Cardiac septum (tissue), 1 donor: ENCODE measurements around the gene CNTNAP1. TPM values are rescaled to one million over a fixed set of nuclear protein-coding genes. Genes with fewer than 3 reads are reported as not detected.

ENCODE experiments used
- DNase-seq: peaks from one replicate; pipeline ENCODE4 v3.0.0-alpha.2; 2020; ENCODE audit warnings: low spot score
- intact Hi-C: fragments of 100-400 bp; cut with DNase I; formaldehyde crosslinking; loops from one replicate; pipeline ENCODE4 v1.14.0; 2022
- total RNA-seq: library from RNA; stranded (reverse); fragmentation: NEBNext Ultra II Directional; extraction: Animal tissue kit (Norgen Biotek cat#: 25700); gene quantifications from one replicate; pipeline ENCODE4 v1.2.1, GENCODE V29; 2021
- donor health status: DM: no; HTN: no; CAD: no.

Gene CNTNAP1
- total RNA-seq, 1 donor from 2014 or later, result 7.0 TPM

DNA sequence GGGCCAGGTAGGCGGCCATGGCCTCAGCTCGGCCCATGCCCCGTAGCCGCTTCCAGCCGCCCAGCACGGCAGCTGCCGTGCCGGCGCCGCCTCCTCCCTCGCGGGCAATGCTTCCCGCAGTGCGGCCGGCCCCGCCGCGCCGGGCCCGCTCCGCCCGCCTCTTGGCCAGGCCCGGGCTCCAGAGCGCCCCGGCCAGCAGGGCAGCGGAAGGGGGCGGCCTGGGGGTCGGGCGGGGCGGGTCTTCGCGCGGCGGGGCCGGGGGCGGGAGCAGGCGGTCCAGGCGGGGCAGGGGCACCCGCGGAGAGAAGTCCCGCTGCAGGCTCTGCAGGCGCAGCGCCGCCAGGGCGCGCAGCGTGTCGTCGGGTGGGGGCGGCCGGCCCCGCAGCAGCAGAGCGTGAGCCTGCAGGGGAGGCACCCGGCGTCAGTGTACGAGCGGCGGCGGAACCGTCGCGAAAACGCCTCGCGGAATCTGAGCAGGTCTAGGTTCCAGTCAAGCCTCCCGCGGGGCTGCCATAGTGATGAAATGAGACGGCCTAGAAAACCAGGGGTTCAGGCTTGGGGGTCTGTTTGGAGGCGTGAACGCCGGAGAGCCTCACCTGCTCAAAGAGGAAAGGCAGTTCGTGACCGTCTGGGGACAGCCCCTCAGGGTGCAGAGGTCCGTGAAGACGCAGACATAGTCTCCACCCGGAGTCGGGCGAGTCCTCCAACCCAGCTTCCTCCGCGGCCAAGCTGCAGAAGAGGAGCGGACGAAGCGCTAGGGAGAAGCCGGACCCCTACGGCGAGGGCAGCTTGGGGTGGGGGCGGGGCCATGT lies 12.1 kb upstream of the CNTNAP1 start:
- intact Hi-C loops, result no loop called here
- DNase-seq, result no peak

DNA sequence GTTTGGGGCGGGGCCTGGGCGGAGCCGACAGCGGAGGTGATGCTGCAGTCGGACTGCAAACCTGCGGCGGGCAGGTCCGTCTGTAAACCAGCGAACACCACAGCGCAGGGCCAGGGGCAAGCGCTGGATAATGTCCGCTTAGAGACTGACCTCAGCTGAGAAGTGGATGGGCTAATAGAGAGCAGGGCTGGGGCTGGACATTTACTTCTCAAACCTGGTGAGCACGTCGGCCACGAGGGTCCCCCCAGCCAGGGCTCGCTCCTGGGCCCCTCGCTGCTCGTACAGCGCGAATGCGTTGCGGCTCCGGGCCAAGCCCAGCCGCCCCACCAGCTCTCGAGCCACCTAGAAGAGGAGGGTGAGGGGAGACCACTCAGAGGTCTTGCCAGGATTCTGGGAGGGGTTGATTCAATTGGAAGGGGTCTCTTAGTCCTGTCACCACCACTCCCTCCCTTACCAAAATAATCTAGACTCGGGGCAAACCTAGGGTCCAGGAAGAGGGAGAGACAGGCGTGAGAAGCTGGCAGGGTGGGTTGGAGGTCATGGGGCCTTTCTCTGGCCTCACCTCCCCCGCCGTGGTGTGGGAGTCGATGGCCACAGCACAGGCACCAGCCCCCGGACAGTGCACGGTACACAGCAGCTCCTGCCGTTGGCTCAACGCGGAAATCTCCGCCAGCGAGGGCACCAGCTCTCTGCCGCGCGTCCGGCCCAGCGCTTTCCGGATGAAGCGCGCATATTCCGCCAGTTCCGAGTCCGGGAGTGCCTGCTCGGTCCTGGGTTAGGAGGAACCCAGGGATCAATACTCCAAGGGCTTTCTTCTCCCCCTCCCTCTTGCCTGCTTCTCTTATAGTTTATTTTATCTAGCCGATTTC lies 11.3 kb upstream of the CNTNAP1 start:
- no peak for DNase-seq
- intact Hi-C loops, result no loop called here

DNA sequence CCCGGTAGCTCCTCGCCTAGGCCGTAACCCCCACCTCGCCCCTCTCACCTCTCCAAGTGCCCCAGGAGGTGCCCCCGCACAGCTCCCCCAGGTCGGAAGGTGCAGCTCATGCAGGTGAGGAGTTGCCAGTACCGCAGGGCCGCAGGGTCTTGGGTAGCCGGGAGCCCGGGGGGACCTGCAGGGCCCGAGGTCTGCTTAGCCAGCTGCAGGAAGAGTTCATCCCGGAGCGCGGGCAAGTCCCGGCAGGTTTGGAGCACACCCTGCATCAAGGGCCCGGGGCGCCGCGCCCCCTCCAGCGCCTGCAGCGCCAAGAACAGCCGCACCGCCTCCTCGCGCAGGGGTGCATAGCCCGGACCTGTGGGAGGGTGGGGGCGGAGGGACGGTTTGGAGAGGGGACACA lies 10.3 kb upstream of the CNTNAP1 start:
- intact Hi-C loops, result no loop called here
- DNase-seq, result no peak

DNA sequence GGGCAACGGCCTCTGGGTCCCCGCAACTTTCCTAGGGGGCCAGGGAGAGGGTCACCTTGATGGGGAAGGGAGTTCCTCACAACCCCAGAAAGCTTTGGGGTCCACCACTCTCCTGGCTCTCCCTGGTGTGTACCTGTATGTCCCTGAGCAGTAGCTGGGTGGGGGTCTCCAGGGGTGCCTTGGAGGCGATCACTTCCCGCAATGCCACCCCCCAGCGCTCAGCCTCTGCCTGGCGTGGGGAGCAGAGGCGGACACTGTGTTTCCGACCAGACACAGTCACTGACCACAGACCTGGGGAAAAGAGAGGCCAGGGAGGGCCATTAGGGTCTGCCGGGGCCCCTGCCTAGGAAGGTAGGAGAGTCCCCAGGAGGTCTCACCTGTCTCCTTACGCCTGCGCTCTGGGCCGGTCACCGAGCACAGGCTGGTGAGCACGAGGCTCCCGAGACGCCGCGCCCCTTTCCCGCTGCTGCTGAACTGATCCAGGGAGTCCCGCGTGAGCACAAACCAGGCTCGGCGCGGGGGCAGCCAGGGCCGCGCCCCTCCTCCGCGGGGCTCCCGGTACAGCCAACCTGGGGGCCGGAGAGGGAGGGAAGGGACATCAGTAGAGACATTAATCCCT lies 9.0 kb upstream of the CNTNAP1 start:
- no peak for DNase-seq
- intact Hi-C loops, result no loop called here

DNA sequence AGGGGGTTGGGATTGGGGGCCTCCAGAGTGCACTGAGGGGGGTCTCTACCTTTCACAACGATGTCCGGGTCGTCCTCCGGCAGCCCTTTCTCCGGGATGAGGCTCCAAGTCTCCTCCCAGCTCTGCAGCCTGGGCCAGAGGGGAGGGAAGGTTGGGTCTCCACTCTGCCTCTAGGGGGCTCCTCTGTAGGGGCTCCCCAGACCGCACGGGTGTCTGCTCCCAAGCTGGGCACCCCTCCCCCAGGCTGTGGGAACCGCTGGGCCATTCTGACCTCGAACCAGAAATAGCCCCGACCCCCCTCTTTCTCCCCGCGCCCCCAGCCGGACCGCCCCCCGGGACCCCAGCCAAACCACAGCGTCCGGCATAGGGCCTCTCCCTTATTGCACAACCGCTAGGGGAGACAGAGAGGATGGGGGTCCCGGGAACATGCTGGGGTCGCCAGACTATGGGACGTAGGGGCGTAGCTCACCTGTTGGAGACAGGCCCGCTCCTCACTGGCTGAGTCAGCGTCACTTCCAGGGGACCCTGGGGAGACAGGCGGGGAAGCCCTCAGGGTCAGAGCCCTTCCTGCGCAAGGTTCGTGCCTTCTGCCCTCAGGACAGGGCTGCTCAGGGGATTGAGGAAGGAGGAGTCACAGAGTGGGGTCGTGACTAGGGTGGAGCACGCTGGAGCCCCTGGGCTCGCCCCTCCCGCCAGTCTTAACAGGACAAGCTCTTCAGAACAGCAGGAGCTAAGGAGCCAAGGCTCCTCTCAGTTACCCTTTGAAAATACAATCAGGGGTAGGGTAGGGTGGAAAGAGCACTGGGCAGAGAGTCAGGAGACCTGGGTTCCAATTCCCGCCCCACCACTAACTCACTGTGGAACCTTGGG lies 8.2 kb upstream of the CNTNAP1 start:
- intact Hi-C loops, result loop anchor here (2.0 kb wide), 1 partner anchor 65 kb away; the partner anchor contains the start of genes RETREG3 and TUBG1
- no peak for DNase-seq

DNA sequence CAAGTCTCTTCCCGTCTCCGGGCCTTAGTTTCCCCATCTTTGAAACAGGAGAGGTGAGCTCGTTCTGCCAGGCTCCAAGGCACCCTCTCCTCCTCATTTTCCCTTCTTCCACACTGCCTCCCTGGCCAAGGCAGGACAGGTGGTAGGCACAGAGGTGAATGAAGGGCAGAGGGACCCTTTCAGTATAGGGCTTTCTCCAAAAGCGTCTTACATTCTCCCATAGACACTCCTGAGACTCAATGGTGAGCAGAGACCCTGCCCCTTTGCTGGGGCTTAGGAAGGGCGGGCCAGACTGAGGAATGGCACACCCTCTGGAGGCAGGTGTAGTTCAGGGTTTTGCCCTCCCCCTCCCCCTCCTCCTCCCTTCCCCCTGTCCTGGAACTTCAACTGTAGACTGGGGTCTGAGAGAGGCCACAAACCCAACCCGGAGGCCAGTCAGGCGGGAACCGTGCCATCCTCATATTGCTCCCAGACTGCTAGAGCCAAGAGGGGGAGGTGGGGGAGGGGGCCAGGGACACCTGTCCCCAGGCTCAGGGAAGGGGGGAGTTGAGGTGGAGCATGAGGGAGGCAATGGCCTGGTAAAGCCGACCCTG lies 7.5 kb upstream of the CNTNAP1 start:
- DNase-seq, result no peak
- intact Hi-C loops, result loop anchor here (2.0 kb wide), 1 partner anchor 66 kb away; the partner anchor contains the start of genes RETREG3 and TUBG1

DNA sequence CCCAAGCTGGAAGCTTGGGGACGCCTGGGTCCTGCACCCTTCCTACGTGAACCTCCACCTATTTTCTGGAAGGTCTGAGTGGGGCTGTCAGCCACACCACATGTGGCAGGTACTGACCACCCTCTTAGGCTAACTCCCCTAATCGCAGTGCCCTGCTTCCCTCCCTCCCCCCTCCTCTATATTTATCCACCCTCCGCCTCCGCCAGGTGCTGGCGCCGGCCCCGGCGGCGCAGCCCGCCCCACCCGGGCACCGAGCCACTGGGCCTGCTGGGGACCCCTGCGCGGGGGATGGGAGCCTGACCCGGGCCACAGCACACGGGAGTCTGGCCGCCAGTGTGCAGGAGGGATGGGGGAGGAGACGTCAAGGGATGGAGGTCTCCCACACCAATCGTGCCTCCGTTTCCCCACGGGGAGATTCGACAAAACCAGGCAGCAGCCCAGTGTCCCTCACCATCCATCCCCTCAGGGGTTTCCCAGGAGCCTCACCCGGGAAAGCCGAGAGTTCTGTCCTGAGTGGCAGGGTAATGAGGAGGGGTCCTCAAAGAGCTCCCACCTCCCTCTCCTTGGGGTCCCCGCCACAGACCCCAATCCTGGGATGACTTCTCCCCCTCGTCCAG lies 6.9 kb upstream of the CNTNAP1 start:
- no peak for DNase-seq
- intact Hi-C loops, result loop anchor here (2.0 kb wide), 1 partner anchor 67 kb away; the partner anchor contains the start of genes RETREG3 and TUBG1

DNA sequence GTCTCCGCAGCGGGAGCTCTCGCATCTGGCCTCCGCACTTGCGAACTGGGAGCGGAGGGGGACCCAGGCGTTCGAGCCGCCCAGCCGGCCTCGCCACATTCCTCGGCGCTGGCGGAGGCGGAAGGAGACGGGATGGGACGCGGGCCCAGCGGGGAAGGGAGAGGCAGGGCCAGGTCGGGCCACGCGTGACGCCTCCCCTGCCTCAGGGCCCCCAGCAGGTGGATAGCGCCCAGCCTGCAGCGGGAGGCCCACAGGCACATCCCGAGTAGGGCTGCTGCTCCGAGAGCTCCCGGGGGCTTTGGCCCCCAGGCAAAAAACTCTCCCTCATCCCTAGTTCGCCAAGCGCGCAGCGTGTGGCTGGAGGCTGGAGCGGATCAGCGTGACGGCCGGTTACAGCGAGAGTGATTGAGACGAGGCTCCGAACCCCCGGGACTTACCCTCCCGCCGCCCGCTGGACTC lies 6.3 kb upstream of the CNTNAP1 start:
- intact Hi-C loops, result loop anchor here (2.0 kb wide), 1 partner anchor 67 kb away; the partner anchor contains the start of genes RETREG3 and TUBG1
- no peak for DNase-seq

DNA sequence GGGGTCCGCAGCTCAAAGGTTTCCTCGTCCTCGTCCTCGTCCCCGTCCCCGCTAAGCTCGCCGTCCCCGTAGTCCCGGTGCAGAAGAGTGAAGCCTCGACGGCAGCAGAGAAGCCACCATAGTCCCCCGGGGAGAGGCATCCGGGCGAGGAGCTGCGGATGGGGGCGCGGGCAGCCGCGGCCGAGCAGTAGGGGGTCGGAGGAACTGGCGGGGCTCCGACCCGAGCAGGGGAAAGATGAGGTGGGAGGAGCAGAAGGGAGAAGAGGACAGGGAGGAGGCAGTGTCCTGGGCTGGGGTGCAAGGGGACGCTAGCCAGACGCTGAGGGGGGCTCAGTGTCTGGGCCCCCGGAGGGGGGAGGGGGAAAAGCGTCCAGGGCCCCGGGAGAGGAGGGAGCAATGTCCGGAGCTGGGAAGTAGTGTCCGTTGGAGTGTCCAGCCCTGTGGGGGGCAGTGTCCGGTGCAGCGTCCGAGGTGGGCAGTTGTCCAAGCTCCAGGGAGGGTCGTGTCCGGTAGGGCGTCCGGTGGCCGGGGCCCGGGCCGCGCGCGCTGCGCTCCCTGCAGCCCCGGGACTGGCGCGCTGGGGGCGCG lies 5.8 kb upstream of the CNTNAP1 start, which contains the start of gene PLEKHH3:
Gene PLEKHH3, minus strand, starts transcription at position 571 of the 588 bp plus-strand sequence. Its CDS starts 431 bp downstream, at position 140.
- intact Hi-C loops, result no loop called here
- no peak for DNase-seq

DNA sequence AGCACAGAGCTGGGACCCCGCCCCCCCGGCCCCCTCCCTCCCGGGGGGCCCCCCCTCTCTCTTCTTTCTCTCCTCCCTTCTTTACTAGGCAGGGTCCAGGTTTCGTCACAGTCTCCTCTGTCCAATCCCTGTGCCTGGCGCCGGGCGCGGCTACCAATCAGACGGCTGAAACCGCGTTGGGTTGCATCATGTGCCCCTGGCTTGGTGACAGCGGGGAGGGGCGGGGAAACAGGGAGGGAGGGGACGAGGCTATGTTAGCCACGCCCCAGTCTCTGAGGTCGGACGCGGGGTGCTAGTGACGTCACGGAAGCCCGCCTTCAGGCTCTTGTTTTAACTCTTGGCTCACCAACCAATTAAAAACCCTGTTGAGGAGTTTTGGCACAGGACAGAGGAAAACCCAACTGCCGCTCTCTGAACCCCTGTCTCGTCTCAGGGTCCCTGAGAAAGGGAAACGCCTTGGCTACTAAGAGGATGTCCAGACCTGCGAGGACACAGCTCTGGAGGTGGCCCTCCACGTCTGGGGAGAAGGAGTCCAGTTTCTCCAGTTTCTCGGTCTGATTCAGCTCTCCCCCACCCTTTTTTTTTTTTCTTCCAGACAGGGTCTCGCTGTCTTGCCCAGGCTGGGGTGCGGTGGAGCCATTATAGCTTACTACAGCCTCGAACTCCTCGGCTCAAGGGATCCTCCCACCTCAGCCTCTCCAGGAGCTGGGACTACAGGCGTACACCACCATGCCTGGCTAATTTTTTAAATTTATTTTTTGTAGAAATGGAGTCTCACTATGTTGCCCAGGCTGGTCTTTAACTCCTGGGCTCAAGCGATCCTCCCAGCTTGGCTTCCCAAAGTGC lies 5.1 kb upstream of the CNTNAP1 start:
- intact Hi-C loops, result no loop called here
- peak; percentile 100 for DNase-seq

DNA sequence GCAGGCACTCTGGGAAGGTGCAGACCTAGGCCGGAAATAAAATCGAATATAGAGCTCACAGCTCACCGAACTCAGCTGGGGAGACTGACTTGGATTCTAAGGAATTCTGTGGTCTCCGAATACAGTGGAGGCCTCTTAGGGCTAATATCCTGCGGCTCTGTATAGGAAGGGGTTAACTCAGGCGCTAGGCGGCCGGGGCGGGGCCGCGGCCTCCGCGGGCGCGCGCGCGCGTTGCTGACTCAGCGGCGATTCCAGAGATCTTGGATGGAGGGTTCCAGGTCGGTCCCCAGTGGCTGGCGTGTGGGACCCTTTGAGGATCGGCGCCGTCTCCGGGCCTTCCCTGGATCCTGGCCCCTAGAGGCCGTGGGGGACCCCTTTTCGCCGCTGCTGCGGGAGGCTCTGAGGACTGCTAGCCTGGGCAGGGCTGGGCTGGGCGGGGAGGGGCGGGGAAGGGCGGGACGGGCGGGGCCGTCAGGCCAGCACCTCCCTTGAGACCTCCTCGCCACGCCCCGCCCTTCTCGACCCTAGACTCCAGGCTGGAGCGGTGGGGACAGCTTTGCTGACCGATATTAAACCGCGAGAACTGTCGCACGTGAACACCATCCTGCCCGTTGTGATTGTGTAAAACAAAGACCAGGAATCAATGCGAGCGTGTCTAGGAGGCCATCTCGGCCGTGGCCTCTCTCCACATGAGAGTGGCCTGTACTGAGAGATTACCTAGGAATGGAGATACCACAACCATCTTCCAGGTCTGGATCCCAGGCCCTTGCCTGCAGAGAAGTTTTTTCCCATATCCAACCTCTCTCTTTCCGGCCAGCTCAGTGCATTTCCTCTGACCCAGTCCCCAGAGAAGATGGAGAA lies 4.2 kb upstream of the CNTNAP1 start:
- peak; percentile 91 for DNase-seq
- intact Hi-C loops, result loop anchor here (2.0 kb wide), 1 partner anchor 59 kb away; no protein-coding TSS in a partner anchor

DNA sequence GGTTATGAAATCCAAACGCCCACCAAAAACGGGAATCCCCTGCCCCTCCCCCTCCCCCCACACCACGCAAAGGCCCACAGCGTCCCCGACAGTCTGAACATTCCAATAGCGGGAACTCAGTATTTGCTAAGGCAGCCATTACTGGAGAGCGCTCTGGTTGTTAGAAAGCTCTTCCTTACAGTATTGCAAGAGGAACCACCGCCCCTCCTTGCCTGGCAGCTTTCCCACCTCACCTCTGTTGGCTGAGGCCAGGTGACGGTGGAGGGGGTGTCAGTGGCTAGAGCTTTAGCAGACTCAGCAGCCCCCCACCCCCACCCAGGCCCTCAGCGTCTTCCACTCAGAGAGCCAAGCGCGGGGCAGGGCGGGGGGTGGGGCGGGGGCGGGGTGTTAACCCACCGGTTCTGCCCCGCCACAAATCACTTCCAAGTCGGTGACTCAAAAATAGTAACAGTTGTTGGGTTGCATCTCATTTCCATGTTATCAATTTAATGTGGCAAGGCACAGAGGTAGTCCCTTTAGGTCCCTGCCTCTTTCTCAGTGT lies 3.3 kb upstream of the CNTNAP1 start:
- DNase-seq, result no peak
- intact Hi-C loops, result loop anchor here (1.0 to 2.0 kb wide), 2 partner anchors 60 to 101 kb away; no protein-coding TSS in a partner anchor

DNA sequence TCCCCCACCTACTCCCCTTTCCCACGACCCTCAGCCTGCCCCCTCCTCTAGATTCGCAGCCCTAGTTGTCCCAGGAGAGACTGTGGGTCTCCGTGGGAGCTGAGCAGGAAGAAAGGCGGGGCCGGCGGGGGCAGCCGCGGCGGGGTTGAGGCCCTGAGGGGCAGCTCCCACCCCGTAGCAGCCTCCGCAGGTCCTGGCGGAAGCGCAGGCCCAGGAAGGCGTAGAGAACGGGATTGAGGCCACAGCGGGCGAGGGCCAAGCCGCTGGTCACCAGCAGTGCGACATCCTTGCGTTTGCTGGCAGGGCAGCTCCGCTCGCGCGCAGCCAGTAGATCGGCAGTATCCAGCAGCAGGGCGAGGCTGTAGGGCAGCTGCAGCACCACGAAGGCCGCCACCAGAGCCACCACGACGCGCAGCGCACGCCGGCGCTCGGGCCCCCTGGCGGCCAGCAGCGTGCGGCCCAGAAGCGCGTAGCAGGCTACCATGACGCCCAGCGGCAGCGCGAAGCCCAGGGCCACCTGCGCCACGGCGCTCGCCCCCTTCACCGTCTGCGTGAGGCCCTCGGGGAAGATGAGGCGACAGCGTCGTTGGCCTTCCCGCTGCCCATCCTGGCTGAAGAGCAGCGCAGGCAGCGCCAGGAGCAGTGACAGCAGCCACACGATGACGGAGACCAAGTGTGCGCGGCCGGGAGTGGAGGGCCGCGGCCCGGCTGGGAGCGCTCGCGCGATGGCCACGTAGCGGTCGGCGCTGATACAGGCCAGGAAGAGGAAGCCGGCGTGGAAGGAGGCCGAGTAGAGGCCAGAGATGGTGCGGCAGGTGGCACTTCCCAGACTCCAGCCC lies 2.6 kb upstream of the CNTNAP1 start:
- DNase-seq, result peak; percentile 90
- intact Hi-C loops, result loop anchor here (1.0 to 5.0 kb wide), 3 partner anchors 61 to 101 kb away; partner anchors contain the start of gene EZH1

DNA sequence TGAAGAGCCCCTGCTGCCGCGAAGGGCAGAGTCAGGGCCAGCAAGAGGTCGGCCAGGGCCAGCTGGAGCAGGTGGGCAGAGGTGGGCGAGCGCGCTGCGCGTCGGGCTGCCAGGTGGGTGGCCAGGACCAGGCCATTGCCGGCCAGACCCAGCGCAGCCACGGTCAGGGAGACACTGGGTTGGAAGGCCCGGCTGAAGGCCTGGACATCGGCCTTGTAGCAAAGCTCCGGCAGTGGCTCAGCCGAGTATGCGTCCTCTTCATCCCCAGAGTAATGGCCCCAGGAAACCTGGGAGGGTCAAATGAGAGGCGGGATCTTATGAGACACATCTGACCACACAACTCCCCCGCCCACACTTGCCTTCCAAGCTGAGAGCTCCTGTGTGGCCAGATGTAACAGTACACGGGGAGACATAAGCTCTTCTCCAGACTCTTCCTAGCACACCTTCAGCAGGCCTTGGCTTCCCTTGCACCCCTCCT lies 2.0 kb upstream of the CNTNAP1 start:
- no peak for DNase-seq
- intact Hi-C loops, result loop anchor here (5.0 kb wide), 1 partner anchor 67 kb away; the partner anchor contains the start of gene EZH1
